GM10266 (cell line): ENCODE measurements around the gene ADH6.
"Not testable (repeated sequence)": the region's sequence is repeated elsewhere in the genome, so short reads cannot be mapped to it uniquely, and the experiment has no call there.

Experiments used
- DNase-seq: peaks from one replicate; pipeline ENCODE4 v3.0.0; 2012; ENCODE audit errors: extremely low spot score
- CTCF ChIP-seq: IDR thresholded peaks from 2 replicates; pipeline ENCODE4 v1.5.1; 2012; ENCODE audit warnings: mild to moderate bottlenecking, low read depth; ENCODE audit not compliant: control insufficient read depth, insufficient read depth; ENCODE audit errors: missing control alignments

The ADH6 gene

GRCh38 chr4:99219072-99219471 lies at the start of gene ADH6:
Gene ADH6, minus strand, starts transcription at chr4:99219246. Its CDS starts 94 bp downstream, at chr4:99219152.
- no peak for DNase-seq
- no peak for TF ChIP-seq CTCF

GRCh38 chr4:99264927-99265326 lies 45.9 kb upstream of the ADH6 start:
- no peak for TF ChIP-seq CTCF
- DNase-seq = no peak

GRCh38 chr4:99252746-99253145 lies 33.7 kb upstream of the ADH6 start:
- no peak for DNase-seq
- no peak for TF ChIP-seq CTCF

- DNase-seq = no peak
- no peak for TF ChIP-seq CTCF
Measured at GRCh38 chr4:99248714-99249113, 29.7 kb upstream of the ADH6 start.

GRCh38 chr4:99235955-99236354 lies 16.9 kb upstream of the ADH6 start:
- TF ChIP-seq CTCF = no peak

GRCh38 chr4:99234331-99235010 lies 15.4 kb upstream of the ADH6 start:
- TF ChIP-seq CTCF = no peak
- no peak for DNase-seq

More at GRCh38 chr4:99235955-99236354, 16.9 kb upstream of the ADH6 start:
- no peak for DNase-seq

GRCh38 chr4:99233397-99233796 lies 14.4 kb upstream of the ADH6 start:
- DNase-seq = not testable (repeated sequence)

GRCh38 chr4:99228706-99229105 lies 9.7 kb upstream of the ADH6 start:
- not testable (repeated sequence) for DNase-seq

GRCh38 chr4:99227646-99228045 lies 8.6 kb upstream of the ADH6 start:
- not testable (repeated sequence) for DNase-seq
